Stimulated activated CD8-positive, alpha-beta memory T cell treated with anti-CD3 and anti-CD28 coated beads, Interleukin-4, amount 100 ng/mL, for 48 hours (primary cell): ENCODE results near the gene KLRG1.
A peak's percentile ranks its signal among the peaks of the same experiment; 100 is the strongest.

Experiments used
- DNase-seq: peaks from one replicate; pipeline ENCODE4 v3.0.0-alpha.2; 2020

Gene KLRG1

GRCh38 chr12:8989413-8989812, at the start of gene KLRG1:
KLRG1 (plus strand) TSS chr12:8989546; CDS start chr12:8989636, 90 bp downstream.
- no peak for DNase-seq

- DNase-seq: no peak
Measured at GRCh38 chr12:8941691-8942478, 47.5 kb upstream of the KLRG1 start.

GRCh38 chr12:8943565-8944186, 45.7 kb upstream of the KLRG1 start:
- no peak for DNase-seq

GRCh38 chr12:8946733-8947132, 42.6 kb upstream of the KLRG1 start:
- DNase-seq: no peak

GRCh38 chr12:8947737-8948136, 41.6 kb upstream of the KLRG1 start:
- DNase-seq: no peak

GRCh38 chr12:8948701-8949341, 40.5 kb upstream of the KLRG1 start:
- DNase-seq: no peak

- peak; percentile 92 for DNase-seq
Measured at GRCh38 chr12:8949342-8950220, 39.8 kb upstream of the KLRG1 start, which contains the start of gene M6PR. M6PR (minus strand) TSS chr12:8949645; CDS start chr12:8946404, 3,241 bp downstream.

- DNase-seq: no peak
Measured at GRCh38 chr12:8950221-8950527, 39.2 kb upstream of the KLRG1 start.

GRCh38 chr12:8950702-8951478, 38.5 kb upstream of the KLRG1 start:
- no peak for DNase-seq

- DNase-seq: no peak
Measured at GRCh38 chr12:8951744-8952143, 37.6 kb upstream of the KLRG1 start.

- DNase-seq: peak; percentile 44
Measured at GRCh38 chr12:8953773-8954402, 35.5 kb upstream of the KLRG1 start.

GRCh38 chr12:8956073-8956472, 33.3 kb upstream of the KLRG1 start:
- DNase-seq: no peak

GRCh38 chr12:8956772-8957171, 32.6 kb upstream of the KLRG1 start:
- no peak for DNase-seq

- DNase-seq: no peak
Measured at GRCh38 chr12:8957561-8957960, 31.8 kb upstream of the KLRG1 start.

GRCh38 chr12:8958066-8958465, 31.3 kb upstream of the KLRG1 start:
- no peak for DNase-seq

- DNase-seq: no peak
Measured at GRCh38 chr12:8960176-8960575, 29.2 kb upstream of the KLRG1 start.

GRCh38 chr12:8968761-8969160, 20.6 kb upstream of the KLRG1 start:
- DNase-seq: no peak

GRCh38 chr12:8969861-8970411, 19.4 kb upstream of the KLRG1 start:
- no peak for DNase-seq

- no peak for DNase-seq
Measured at GRCh38 chr12:8970432-8970831, 18.9 kb upstream of the KLRG1 start.

GRCh38 chr12:8980137-8980536, 9.2 kb upstream of the KLRG1 start:
- no peak for DNase-seq

- DNase-seq: no peak
Measured at GRCh38 chr12:8985213-8985754, 4.1 kb upstream of the KLRG1 start.
